Osteoblast (primary cell): Measurements from ENCODE around the gene ATP1B2. TPM values are rescaled to one million over a fixed set of nuclear protein-coding genes. Genes with fewer than 3 reads are reported as not detected.

ENCODE experiments used
- DNase-seq: peaks from one replicate; pipeline ENCODE4 v3.0.0; 2011; ENCODE audit warnings: low spot score, mixed read lengths; ENCODE audit not compliant: insufficient read length; ENCODE audit errors: missing footprints
- H2AFZ ChIP-seq: 2 replicates; pipeline ENCODE4 v1.6.0; 2011; ENCODE audit warnings: mild to moderate bottlenecking, low read length
- H3K27ac ChIP-seq: 2 replicates; pipeline ENCODE4 v1.5.1; 2011; ENCODE audit warnings: mild to moderate bottlenecking, low read depth, low read length, moderate library complexity
- H3K27me3 ChIP-seq: 2 replicates; pipeline ENCODE4 v1.6.0; 2012; ENCODE audit warnings: mild to moderate bottlenecking, control low read depth, inconsistent platforms, low read length, moderate library complexity; ENCODE audit not compliant: insufficient read depth
- H3K36me3 ChIP-seq: 2 replicates; pipeline ENCODE4 v1.5.1; 2011; ENCODE audit warnings: mild to moderate bottlenecking, low read length, control low read depth, moderate library complexity; ENCODE audit not compliant: insufficient read depth
- H3K4me1 ChIP-seq: 2 replicates; pipeline ENCODE4 v1.5.1; 2011; ENCODE audit warnings: mild to moderate bottlenecking, low read length, control low read depth, moderate library complexity; ENCODE audit not compliant: insufficient read depth
- H3K4me2 ChIP-seq: 2 replicates; pipeline ENCODE4 v1.6.0; 2011; ENCODE audit warnings: mild to moderate bottlenecking, low read length; ENCODE audit not compliant: insufficient read depth
- H3K4me3 ChIP-seq: fragments of 200-600 bp; sonication (generic); 3 replicates; pipeline ENCODE4 v1.5.1; 2012; ENCODE audit warnings: mild to moderate bottlenecking, low read length, inconsistent platforms; ENCODE audit not compliant: insufficient read depth
- H3K79me2 ChIP-seq: 2 replicates; pipeline ENCODE4 v1.6.0; 2012; ENCODE audit warnings: mild to moderate bottlenecking, low read length, control low read depth, inconsistent platforms; ENCODE audit not compliant: insufficient read depth
- H3K9me3 ChIP-seq: 2 replicates; pipeline ENCODE4 v1.5.1; 2011; ENCODE audit warnings: low read depth, low read length, control low read depth
- H4K20me1 ChIP-seq: 2 replicates; pipeline ENCODE4 v1.6.0; 2012; ENCODE audit warnings: mild to moderate bottlenecking, low read length, control low read depth; ENCODE audit not compliant: insufficient read depth
- CTCF ChIP-seq: IDR thresholded peaks from 2 replicates; pipeline ENCODE4 v1.5.1; 2011; ENCODE audit warnings: mild to moderate bottlenecking, low read depth, low read length, moderate library complexity; ENCODE audit errors: extremely low read depth
- total RNA-seq: library from RNA; depleted of rRNA; stranded (reverse); fragments of >200 nt; gene quantifications from 2 replicates; pipeline ENCODE4 v1.2.3, GENCODE V29; 2012

Gene ATP1B2
- total RNA-seq, 1 donor, result under 0.01 TPM

GRCh38 chr17:7631398-7632380, 19.0 kb upstream of the ATP1B2 start:
- Histone ChIP-seq H2AFZ (no peak overlapping the region), H3K4me3 (no peak overlapping the region)
- TF ChIP-seq CTCF, result no peak

GRCh38 chr17:7632492-7632894, 18.2 kb upstream of the ATP1B2 start:
- Histone ChIP-seq H2AFZ (peak overlapping the region; percentile 38), H3K4me3 (no peak overlapping the region), H3K4me1 (no peaks in the 10 kb centered on the region), H4K20me1 (no peaks in the 10 kb centered on the region), H3K27ac (no peak overlapping the region), H3K4me2 (no peak overlapping the region), H3K27me3 (no peaks in the 10 kb centered on the region), H3K9me3 (no peaks in the 10 kb centered on the region), H3K79me2 (peaks cover under 1% of the 10 kb centered on the region), H3K36me3 (no peaks in the 10 kb centered on the region)
- peak; percentile 72 for TF ChIP-seq CTCF
- DNase-seq, result peak; percentile 97

More at GRCh38 chr17:7631398-7632380, 19.0 kb upstream of the ATP1B2 start:
- DNase-seq, result no peak
- no peaks in the 10 kb centered on the region for H3K9me3 ChIP-seq
- H3K4me1 ChIP-seq, result peaks cover 2% of the 10 kb centered on the region
- no peaks in the 10 kb centered on the region for H3K27me3 ChIP-seq
- H4K20me1 ChIP-seq, result no peaks in the 10 kb centered on the region
- H3K4me2 ChIP-seq, result no peak overlapping the region
- peaks cover 9% of the 10 kb centered on the region for H3K79me2 ChIP-seq
- H3K27ac ChIP-seq, result no peak overlapping the region
- H3K36me3 ChIP-seq, result no peaks in the 10 kb centered on the region

GRCh38 chr17:7633093-7633492, 17.6 kb upstream of the ATP1B2 start:
- Histone ChIP-seq H3K27me3 (no peaks in the 10 kb centered on the region), H3K27ac (no peak overlapping the region), H3K79me2 (no peaks in the 10 kb centered on the region), H3K36me3 (no peaks in the 10 kb centered on the region), H2AFZ (no peak overlapping the region), H3K4me2 (no peak overlapping the region), H3K4me1 (no peaks in the 10 kb centered on the region), H4K20me1 (no peaks in the 10 kb centered on the region), H3K4me3 (no peak overlapping the region), H3K9me3 (no peaks in the 10 kb centered on the region)
- DNase-seq, result no peak
- TF ChIP-seq CTCF, result no peak

GRCh38 chr17:7634384-7634783, 16.3 kb upstream of the ATP1B2 start:
- Histone ChIP-seq H3K27me3 (no peaks in the 10 kb centered on the region), H3K4me3 (no peak overlapping the region), H2AFZ (no peak overlapping the region), H3K4me1 (no peaks in the 10 kb centered on the region), H4K20me1 (no peaks in the 10 kb centered on the region), H3K27ac (no peak overlapping the region), H3K4me2 (no peak overlapping the region), H3K79me2 (no peaks in the 10 kb centered on the region), H3K36me3 (no peaks in the 10 kb centered on the region), H3K9me3 (no peaks in the 10 kb centered on the region)
- DNase-seq, result peak; percentile 86
- TF ChIP-seq CTCF, result peak; percentile 63
